Nephron (organoid): ENCODE results near the gene RUFY4.

Experiments used
- H3K27ac Mint-ChIP-seq, 3 experiments: 2 replicates each; pipeline ENCODE4 v1.8.0; 2020; ENCODE audit warnings: mixed read lengths in 3 of 3, mild to moderate bottlenecking in 2 of 3, moderate library complexity in 1 of 3
- H3K27me3 Mint-ChIP-seq: 2 replicates; pipeline ENCODE4 v1.8.0; 2021; ENCODE audit warnings: low read depth, mild to moderate bottlenecking, moderate library complexity, mixed read lengths
- H3K36me3 Mint-ChIP-seq: 2 replicates; pipeline ENCODE4 v1.8.0; 2020; ENCODE audit warnings: low read depth, mixed read lengths
- H3K4me1 Mint-ChIP-seq: 2 replicates; pipeline ENCODE4 v1.8.0; 2020; ENCODE audit warnings: mixed read lengths
- H3K4me3 Mint-ChIP-seq, 3 experiments: 2 replicates each; pipeline ENCODE4 v1.8.0; 2020; ENCODE audit warnings: mild to moderate bottlenecking in 3 of 3, mixed read lengths in 3 of 3, moderate library complexity in 2 of 3
- H3K9me3 Mint-ChIP-seq: 2 replicates; pipeline ENCODE4 v1.8.0; 2020; ENCODE audit warnings: mixed read lengths
- TF ChIP-seq, protein P1 (sequence below), 3 experiments: fragments of 200-600 bp; sonication (generic); IDR thresholded peaks; one replicate each; pipeline ENCODE4 v1.5.0; 2021; ENCODE audit warnings: antibody characterized with exemption in 3 of 3; ENCODE audit not compliant: unreplicated experiment in 3 of 3

Gene RUFY4

GRCh38 chr2:218026244-218026643, 42.8 kb upstream of the RUFY4 start:
- TF ChIP-seq, protein P1, sequence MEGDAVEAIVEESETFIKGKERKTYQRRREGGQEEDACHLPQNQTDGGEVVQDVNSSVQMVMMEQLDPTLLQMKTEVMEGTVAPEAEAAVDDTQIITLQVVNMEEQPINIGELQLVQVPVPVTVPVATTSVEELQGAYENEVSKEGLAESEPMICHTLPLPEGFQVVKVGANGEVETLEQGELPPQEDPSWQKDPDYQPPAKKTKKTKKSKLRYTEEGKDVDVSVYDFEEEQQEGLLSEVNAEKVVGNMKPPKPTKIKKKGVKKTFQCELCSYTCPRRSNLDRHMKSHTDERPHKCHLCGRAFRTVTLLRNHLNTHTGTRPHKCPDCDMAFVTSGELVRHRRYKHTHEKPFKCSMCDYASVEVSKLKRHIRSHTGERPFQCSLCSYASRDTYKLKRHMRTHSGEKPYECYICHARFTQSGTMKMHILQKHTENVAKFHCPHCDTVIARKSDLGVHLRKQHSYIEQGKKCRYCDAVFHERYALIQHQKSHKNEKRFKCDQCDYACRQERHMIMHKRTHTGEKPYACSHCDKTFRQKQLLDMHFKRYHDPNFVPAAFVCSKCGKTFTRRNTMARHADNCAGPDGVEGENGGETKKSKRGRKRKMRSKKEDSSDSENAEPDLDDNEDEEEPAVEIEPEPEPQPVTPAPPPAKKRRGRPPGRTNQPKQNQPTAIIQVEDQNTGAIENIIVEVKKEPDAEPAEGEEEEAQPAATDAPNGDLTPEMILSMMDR (IDR thresholded peaks at IDR 0.05; ENCODE audit: unreplicated experiment in 3 of 3): no peak
- Mint-ChIP-seq H3K27me3 (peaks cover 6% of the 10 kb centered on the region), H3K36me3 (no peaks in the 10 kb centered on the region), H3K4me1 (peaks cover 19% of the 10 kb centered on the region), H3K4me3 (no peak overlapping the region), H3K9me3 (no peaks in the 10 kb centered on the region), H3K27ac (peak overlapping the region in 2 of 3 experiments; percentile 15 to 26)

DNA sequence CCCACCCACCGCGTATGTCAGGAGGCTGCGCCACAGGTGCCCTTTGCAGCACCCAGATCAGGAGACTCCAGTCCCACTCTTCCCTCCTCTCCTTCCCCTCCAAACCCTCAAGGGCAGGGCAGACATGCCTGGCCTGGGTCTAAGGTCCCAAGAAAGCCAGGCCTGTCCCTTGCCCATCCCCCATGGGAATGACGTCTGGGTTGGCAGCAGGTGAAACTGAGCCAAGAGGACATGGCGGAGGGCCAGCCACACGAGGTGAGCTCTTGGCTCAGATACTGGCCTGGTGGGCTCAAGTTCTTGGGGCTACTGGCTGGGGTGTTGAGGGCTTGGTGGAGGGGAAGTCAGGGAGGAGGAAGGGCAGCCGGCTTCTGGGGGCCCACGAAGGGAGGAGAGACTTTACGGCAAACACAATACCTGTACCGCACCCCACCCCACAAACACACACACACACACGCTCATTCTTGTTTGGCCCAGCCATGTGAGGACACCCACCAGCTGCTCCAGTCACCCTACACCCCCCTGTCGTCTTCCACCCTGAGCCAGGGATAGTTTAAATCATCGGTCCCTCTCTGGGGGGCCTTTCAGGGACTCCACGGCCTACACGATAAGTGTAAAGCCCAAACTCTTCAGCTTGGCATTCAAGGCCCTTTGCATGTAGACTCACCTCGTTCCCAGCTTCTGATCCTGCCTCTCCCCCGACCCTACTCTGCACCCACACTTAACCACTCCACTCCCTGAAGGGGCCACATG, 42.2 kb upstream of the RUFY4 start:
- H3K9me3 Mint-ChIP-seq: no peaks in the 10 kb centered on the region
- no peak overlapping the region for H3K4me3 Mint-ChIP-seq
- peaks cover 14% of the 10 kb centered on the region for H3K4me1 Mint-ChIP-seq
- TF ChIP-seq, protein P1 (IDR thresholded peaks at IDR 0.05; ENCODE audit: unreplicated experiment in 3 of 3): no peak
- no peaks in the 10 kb centered on the region for H3K36me3 Mint-ChIP-seq
- H3K27ac Mint-ChIP-seq: no peak overlapping the region
- peaks cover 6% of the 10 kb centered on the region for H3K27me3 Mint-ChIP-seq

GRCh38 chr2:218027426-218028188, 41.4 kb upstream of the RUFY4 start:
- peaks cover 7% of the 10 kb centered on the region for H3K4me1 Mint-ChIP-seq
- H3K36me3 Mint-ChIP-seq: no peaks in the 10 kb centered on the region
- no peaks in the 10 kb centered on the region for H3K9me3 Mint-ChIP-seq
- H3K27me3 Mint-ChIP-seq: peaks cover 12% of the 10 kb centered on the region
- H3K4me3 Mint-ChIP-seq: no peak overlapping the region
- no peak overlapping the region for H3K27ac Mint-ChIP-seq
- TF ChIP-seq, protein P1 (IDR thresholded peaks at IDR 0.05; ENCODE audit: unreplicated experiment in 3 of 3): no peak

DNA sequence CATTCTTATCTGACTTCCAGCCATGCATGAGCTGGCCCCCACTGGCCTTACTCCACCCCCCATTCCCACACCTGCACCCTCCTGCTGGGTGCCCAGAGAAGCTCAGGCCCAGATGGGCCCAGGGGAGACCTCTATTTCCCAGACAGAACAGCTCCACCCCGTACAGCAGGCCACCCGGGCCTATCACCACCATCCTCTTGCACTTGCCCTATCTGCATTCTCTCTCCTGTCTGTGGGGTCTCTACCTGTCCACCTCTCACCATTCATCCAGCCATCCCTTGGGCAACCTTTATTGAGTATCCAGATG, 40.9 kb upstream of the RUFY4 start:
- H3K9me3 Mint-ChIP-seq: no peaks in the 10 kb centered on the region
- H3K36me3 Mint-ChIP-seq: no peaks in the 10 kb centered on the region
- H3K27ac Mint-ChIP-seq: no peak overlapping the region
- H3K4me1 Mint-ChIP-seq: peaks cover 7% of the 10 kb centered on the region
- TF ChIP-seq, protein P1 (IDR thresholded peaks at IDR 0.05; ENCODE audit: unreplicated experiment in 3 of 3): no peak
- no peak overlapping the region for H3K4me3 Mint-ChIP-seq
- H3K27me3 Mint-ChIP-seq: peaks cover 17% of the 10 kb centered on the region

DNA sequence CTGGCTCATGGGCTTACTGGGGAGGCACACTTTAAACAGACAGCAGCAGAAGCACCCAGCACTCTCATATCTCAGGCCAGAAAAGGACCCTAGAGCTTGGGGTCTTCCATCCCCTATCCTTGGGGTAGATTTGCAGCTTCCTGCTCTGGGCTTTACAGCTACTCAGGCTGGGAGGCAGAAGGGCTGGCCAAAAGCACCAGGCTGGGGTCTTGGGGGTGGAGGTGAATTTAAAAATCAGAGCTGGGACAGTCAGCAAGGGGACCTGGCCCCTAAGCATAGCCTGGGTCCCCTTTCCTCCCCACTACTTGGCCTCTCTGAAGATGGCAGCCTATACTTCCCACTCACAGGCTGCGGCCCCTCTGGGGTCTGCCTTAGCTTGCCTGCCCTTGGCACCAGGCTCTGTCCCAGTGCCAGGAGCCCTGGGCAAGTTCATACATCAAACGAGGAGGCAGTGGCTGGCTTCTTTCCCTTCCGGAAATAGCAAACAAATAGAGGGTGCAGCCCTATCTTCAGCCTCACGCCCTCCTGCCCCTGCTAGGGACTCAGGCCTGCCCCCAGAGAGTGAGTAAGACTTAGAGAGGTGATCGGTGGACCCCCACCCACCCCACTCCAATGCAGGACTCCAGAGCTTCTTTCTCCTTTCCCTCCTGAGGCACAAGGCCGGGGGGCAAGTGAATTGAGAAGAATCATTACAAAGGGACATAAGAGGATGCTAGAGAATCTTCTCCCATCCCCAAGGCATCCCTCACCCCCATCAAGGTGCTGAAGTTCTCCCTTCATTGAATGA, 40.3 kb upstream of the RUFY4 start:
- TF ChIP-seq, protein P1 (IDR thresholded peaks at IDR 0.05; ENCODE audit: unreplicated experiment in 3 of 3): no peak
- Mint-ChIP-seq H3K4me3 (no peak overlapping the region), H3K27me3 (peaks cover 22% of the 10 kb centered on the region), H3K9me3 (no peaks in the 10 kb centered on the region), H3K27ac (no peak overlapping the region), H3K4me1 (peaks cover 7% of the 10 kb centered on the region), H3K36me3 (no peaks in the 10 kb centered on the region)
